ENCODE measurements around the gene DOK6. TPM values are rescaled to one million over a fixed set of nuclear protein-coding genes. Genes with fewer than 3 reads are reported as not detected.

Gene DOK6
- total RNA-seq, 1 donor from 2014 or later, result 8.9 TPM

GRCh38 chr18:69839497-69839896 is 438.8 kb downstream of the DOK6 start:
- Mint-ChIP-seq H3K9me3 (ENCODE audit: low read depth) (no peaks in the 10 kb centered on the region), H3K4me1 (ENCODE audit: low read depth) (peaks cover 4% of the 10 kb centered on the region), H3K27me3 (ENCODE audit: low read depth) (no peaks in the 10 kb centered on the region), H3K27ac (ENCODE audit: unreplicated experiment) (no peak overlapping the region), H3K36me3 (ENCODE audit: low read depth) (no peaks in the 10 kb centered on the region), H3K4me3 (ENCODE audit: unreplicated experiment) (no peak overlapping the region)
- no peak for TF ChIP-seq CTCF (IDR thresholded peaks at IDR 0.05)
- peak; percentile 91 for DNase-seq (ENCODE audit: low spot score)

GRCh38 chr18:69840001-69840400 is 439.3 kb downstream of the DOK6 start:
- H3K27ac Mint-ChIP-seq (ENCODE audit: unreplicated experiment), result no peak overlapping the region
- H3K4me3 Mint-ChIP-seq (ENCODE audit: unreplicated experiment), result no peak overlapping the region
- no peak for DNase-seq (ENCODE audit: low spot score)
- no peaks in the 10 kb centered on the region for H3K27me3 Mint-ChIP-seq (ENCODE audit: low read depth)
- H3K36me3 Mint-ChIP-seq (ENCODE audit: low read depth), result no peaks in the 10 kb centered on the region
- H3K4me1 Mint-ChIP-seq (ENCODE audit: low read depth), result peaks cover 4% of the 10 kb centered on the region
- no peaks in the 10 kb centered on the region for H3K9me3 Mint-ChIP-seq (ENCODE audit: low read depth)
- TF ChIP-seq CTCF (IDR thresholded peaks at IDR 0.05), result no peak

DNA sequence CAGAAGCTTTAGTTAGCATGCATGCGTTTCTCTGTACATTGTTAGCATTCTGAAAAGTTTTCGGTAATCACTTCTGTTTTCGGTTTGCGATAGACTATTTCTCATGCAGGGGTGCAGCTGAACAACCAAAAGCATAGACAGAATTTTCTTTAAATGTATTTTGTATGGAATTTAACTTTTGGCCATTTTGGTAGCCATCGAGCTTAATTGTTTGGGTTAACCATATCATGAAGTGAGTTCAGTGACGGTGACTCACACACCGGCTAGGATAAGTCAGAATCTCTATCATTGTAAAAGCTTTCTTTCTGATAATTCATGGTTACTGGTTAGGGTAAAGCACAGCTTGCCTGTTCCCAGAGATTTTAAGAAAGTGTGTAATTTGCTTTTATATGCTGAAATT is 439.8 kb downstream of the DOK6 start:
- TF ChIP-seq CTCF (IDR thresholded peaks at IDR 0.05), result no peak
- no peaks in the 10 kb centered on the region for H3K36me3 Mint-ChIP-seq (ENCODE audit: low read depth)
- no peaks in the 10 kb centered on the region for H3K27me3 Mint-ChIP-seq (ENCODE audit: low read depth)
- no peak for DNase-seq (ENCODE audit: low spot score)
- no peak overlapping the region for H3K4me3 Mint-ChIP-seq (ENCODE audit: unreplicated experiment)
- no peak overlapping the region for H3K27ac Mint-ChIP-seq (ENCODE audit: unreplicated experiment)
- no peaks in the 10 kb centered on the region for H3K9me3 Mint-ChIP-seq (ENCODE audit: low read depth)
- peaks cover 4% of the 10 kb centered on the region for H3K4me1 Mint-ChIP-seq (ENCODE audit: low read depth)

DNA sequence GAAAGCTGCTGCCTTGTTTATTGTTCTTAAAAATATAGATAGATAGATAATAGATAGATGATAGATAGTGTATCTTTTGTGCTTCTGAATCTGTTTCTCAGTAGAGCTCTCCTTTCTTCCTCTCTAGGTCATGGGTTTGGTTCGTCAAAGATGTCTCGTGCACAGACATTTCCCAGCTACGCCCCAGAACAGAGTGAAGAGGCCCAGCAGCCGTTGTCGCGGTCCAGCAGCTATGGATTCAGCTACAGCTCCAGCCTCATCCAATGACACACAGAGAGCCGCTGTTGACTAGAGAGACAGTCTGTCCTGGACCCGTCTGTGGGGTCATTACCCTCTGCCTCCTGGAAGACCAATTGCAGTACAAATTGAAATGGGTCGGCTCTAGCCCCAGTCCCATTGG is 440.4 kb downstream of the DOK6 start:
- no peak for TF ChIP-seq CTCF (IDR thresholded peaks at IDR 0.05)
- Mint-ChIP-seq H3K9me3 (ENCODE audit: low read depth) (no peaks in the 10 kb centered on the region), H3K36me3 (ENCODE audit: low read depth) (no peaks in the 10 kb centered on the region), H3K4me3 (ENCODE audit: unreplicated experiment) (no peak overlapping the region), H3K27ac (ENCODE audit: unreplicated experiment) (no peak overlapping the region), H3K27me3 (ENCODE audit: low read depth) (no peaks in the 10 kb centered on the region), H3K4me1 (ENCODE audit: low read depth) (peaks cover 10% of the 10 kb centered on the region)
- no peak for DNase-seq (ENCODE audit: low spot score)

DNA sequence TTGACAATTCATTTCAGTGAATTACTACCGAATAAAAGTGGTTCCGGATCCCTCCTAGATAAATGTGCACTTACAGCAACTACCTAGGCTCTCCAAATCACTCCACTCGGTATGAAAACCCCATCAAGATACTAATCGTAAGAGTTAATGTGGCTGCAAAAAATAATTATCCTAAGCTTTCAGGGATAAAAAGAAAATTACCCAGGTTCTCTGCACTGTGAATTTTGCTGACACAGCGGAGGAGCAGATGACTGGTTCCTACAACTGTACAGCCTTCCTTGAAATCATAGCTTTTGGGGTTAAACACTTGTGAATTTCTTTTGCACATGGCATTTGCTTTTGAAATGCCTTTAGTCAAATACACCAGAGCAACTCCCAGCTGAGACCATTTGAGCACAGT is 442.3 kb downstream of the DOK6 start:
- no peaks in the 10 kb centered on the region for H3K36me3 Mint-ChIP-seq (ENCODE audit: low read depth)
- no peak overlapping the region for H3K27ac Mint-ChIP-seq (ENCODE audit: unreplicated experiment)
- H3K4me3 Mint-ChIP-seq (ENCODE audit: unreplicated experiment), result no peak overlapping the region
- H3K9me3 Mint-ChIP-seq (ENCODE audit: low read depth), result no peaks in the 10 kb centered on the region
- peaks cover 13% of the 10 kb centered on the region for H3K4me1 Mint-ChIP-seq (ENCODE audit: low read depth)
- H3K27me3 Mint-ChIP-seq (ENCODE audit: low read depth), result no peaks in the 10 kb centered on the region
- DNase-seq (ENCODE audit: low spot score), result no peak
- TF ChIP-seq CTCF (IDR thresholded peaks at IDR 0.05), result no peak

Measured in chondrocyte (in vitro differentiated cells).